HG03460 (cell line): ENCODE measurements around the gene NPIPA1.
"Not testable (repeated sequence)": the region's sequence is repeated elsewhere in the genome, so short reads cannot be mapped to it uniquely, and the experiment has no call there.

ENCODE experiments used
- ATAC-seq: cut with Tn5 transposase; IDR thresholded peaks from one replicate; pipeline ENCODE4 v1.9.1; 2021; ENCODE audit not compliant: unreplicated experiment

The NPIPA1 gene

DNA sequence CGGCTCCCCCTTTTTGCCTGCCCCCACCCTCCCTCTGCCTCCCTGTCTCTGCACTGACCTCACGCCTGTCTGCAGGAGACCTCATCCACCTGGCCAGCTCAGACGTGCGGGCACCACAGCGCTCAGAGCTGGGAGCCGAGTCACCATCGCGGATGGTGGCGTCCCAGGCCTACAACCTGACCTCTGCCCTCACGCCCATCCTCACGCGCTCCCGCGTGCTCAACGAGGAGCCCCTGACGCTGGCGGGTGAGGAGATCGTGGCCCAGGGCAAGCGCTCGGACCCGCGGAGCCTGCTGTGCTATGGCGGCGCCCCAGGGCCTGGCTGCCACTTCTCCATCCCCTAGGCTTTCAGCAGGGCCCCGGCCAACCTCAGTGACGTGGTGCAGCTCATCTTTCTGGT lies 8.1 kb upstream of the NPIPA1 start:
- not testable (repeated sequence) for ATAC-seq

DNA sequence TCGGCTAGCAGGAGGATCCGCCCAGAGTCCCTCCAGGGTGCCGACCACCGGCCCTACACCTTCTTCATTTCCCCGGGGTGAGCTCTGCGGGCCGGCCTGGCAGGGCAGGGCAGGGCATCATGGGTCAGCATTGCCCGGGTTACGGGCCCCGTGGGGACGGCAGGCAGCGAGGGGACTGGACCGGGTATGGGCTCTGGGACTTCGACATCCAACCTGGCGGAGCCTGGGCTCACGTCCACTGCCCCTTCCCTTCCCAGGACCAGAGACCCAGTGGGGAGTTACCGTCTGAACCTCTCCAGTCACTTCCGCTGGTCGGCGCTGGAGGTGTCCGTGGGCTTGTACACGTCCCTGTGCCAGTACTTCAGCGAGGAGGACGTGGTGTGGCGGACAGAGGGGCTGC lies 7.0 kb upstream of the NPIPA1 start:
- ATAC-seq, result not testable (repeated sequence)

DNA sequence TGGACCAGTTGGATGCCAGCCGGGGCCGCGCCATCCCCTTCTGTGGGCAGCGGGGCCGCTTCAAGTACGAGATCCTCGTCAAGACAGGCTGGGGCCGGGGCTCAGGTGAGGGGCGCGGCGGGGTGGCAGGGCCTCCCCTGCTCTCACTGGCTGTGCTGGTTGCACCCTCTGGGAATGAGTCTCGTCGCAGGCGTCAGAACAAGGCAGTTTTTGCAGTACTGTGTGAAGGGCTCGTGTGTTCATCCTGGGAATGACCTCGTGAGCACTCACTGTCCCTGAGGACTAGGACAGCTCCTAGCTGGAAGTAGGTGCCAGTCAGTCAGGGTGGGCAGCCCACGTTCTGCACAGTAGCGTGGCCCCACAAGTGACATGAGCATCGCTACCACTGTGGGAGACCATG lies 6.3 kb upstream of the NPIPA1 start:
- not testable (repeated sequence) for ATAC-seq

DNA sequence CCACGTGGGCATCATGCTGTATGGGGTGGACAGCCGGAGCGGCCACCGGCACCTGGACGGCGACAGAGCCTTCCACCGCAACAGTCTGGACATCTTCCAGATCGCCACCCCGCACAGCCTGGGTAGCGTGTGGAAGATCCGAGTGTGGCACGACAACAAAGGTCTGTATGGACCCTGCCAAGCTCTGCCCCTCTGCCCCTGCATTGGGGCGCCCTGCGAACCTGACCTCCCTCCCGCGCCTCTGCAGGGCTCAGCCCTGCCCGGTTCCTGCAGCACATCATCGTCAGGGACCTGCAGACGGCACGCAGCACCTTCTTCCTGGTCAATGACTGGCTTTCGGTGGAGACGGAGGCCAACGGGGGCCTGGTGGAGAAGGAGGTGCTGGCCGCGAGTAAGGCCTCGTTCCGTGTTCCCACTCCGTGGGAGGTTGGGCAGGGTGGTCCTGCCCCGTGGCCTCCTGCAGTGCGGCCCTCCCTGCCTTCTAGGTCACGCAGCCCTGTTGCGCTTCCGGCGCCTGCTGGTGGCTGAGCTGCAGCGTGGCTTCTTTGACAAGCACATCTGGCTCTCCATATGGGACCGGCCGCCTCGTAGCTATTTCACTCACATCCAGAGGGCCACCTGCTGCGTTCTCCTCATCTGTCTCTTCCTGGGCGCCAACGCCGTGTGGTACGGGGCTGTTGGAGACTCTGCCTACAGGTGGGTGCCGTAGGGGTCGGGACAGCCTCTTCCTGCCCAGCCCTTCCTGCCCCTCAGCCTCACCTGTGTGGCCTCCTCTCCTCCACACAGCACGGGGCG lies 4.5 kb upstream of the NPIPA1 start:
- not testable (repeated sequence) for ATAC-seq

DNA sequence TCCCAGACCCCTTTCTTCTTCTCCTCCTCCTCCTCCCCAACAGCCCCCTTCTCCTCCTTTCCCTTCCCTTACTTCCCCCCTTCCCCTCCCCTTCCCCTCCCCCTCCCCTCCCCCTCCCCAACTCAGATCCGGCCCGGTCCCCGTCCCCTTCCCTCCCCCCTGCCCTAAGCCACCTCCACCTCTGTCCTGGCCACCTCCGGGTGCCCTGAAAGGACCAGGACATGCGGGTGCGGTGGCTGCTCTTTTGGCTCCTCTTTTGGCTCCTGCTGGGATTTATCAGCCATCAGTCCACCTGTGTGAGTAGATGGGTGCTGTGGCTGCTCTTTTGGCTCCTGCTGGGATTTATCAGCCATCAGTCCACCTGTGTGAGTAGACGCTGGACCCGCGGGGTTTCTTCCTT lies 751 bp downstream of the NPIPA1 start:
- not testable (repeated sequence) for ATAC-seq

DNA sequence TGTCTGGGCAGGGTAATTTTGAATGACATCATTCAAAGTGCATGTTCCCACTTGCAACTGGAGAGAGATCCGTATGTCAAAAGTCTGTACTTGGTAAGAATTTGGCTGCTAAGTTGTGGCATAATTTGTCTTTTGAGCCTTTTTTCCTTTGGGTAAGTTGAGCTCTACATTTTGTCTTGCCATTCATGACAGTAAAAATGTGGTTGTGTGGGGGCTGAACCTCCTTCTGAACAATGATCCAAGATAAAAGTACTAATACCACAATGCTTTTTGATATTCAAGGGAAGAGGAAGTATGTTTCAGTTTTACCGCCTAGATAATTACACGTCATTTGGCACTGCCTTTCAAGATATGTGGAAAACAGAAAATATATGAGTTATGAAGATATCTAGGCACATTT lies 5.4 kb downstream of the NPIPA1 start:
- ATAC-seq, result not testable (repeated sequence)

DNA sequence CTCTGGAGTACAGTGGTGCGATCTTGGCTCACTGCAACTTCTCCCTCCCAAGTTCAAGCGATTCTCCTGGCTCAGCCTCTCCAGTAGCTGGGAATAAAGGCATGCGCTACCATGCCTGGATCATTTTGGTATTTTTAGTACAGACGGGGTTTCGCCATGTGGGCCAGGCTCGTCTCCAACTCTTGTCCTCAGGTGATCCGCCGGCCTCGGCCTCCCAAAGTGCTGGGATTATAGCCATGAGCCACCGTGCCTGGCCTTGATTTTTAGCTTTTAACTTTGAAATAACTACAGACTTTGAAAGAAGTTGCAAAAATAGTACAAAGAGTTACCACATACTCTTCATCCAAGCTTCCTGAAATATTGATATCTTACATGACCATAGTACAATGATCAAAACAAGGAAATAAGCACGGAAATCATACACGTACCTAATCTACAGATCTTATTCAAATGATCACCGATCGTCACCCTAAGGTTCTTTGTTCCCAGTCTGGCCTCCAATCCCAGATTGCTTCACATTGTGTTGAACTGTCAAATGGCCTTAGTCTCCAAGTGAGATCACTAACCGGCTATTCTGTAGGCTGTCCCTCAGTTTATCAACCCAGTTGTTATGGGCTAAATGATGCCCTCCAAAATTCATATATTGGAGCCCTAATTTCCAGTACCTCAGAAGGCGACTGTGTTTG lies 18.4 kb downstream of the NPIPA1 start:
- no peak for ATAC-seq

DNA sequence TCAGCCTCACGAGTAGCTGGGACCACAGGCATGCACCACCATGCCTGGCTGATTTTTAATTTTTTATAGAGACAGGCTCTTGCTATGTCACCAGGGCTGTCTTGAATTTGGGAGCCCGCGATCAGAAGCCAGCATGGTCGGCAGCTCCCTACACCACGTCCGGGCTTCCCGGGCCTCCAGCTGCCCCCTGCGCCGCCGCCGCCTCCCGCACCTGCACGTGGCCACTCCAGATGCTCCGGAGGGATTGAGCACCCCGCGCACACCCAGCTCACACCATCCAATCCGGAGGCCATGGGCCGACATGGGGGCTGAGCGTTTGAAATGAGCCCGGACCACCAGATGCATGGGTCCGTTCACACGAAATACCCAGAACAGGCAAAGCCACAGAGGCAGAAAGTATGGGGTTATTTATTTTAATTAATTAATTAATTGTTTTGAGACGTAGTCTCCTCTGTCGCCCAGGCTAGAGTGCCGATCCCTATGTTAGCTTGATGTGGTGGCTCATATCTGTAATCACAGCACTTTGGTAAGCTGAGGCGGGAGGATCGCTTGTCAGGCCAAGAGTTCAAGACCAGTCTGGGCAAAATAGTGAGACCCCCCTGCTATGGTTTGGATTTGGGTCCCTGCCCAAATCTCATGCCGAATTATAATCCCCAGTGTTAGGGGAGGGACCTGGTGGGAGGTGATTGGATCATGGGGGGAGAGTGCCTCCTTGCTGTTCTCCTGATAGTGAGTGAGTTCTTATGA lies 20.5 kb downstream of the NPIPA1 start:
- ATAC-seq, result no peak

DNA sequence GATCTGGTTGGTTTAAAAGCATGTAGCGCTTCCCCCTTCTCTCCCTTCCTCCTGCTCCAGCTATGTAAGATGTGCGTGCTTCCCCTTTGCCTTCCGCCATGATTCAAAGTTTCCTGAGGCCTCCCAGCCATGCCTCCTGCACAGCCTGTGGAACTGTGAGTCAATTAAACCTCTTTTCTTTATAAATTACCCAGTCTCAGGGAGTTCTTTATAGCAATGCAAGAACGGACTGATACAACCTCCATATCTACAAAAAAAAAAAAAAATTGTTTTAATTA lies 21.0 kb downstream of the NPIPA1 start:
- no peak for ATAC-seq

DNA sequence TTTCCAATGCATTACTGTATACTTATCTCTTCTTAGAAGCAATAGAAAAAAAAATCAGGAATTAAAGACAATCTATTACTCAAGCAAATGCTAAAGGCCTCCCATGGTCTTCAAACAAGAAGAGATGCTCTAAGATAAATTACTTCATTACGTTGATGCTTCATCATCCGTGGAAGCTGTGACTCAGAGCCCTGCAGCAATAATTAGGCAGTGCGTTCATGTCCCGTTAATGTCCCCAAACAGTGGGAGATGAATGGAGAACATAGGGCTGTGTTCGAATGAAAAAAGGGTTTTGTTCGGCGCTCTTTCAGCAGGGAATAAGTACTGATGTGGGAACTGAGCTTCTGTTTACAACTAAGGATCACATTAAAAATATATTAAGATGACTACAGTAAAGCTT lies 21.7 kb downstream of the NPIPA1 start:
- no peak for ATAC-seq

DNA sequence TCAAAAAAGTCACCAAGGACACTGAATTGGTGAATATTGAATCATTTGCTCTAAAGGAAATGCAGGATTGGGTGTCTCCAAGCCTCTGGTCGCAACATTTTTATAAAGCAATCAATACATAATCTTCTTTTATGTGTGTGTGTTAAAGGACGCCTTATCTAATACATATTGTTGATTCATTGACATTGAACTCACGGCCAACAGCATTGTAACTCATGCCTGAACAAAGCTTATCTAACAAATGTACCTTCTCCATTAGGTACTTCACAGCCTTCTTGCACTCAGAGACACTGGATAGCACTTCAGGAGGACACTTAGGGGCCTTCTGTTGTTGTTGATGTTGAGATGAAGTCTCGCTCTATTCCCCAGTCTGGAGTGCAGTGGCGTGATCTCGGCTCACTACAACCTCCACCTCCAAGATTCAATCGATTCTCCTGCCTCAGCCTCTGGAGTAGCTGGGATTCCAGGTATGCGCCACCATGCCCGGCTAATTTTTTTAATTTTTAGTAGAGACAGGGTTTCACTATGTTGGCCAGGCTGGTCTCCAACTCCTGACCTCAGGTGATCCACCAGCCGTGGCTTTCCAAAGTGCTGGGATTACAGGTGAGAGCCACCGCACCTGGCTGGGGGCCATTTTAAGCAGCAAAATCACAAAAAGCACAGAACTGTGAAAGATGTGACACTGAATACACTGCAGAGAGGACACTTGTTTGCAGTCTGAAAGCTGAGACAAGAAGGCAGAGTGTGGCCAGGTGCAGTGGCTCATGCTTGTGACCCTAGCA lies 24.4 kb downstream of the NPIPA1 start:
- ATAC-seq, result no peak

DNA sequence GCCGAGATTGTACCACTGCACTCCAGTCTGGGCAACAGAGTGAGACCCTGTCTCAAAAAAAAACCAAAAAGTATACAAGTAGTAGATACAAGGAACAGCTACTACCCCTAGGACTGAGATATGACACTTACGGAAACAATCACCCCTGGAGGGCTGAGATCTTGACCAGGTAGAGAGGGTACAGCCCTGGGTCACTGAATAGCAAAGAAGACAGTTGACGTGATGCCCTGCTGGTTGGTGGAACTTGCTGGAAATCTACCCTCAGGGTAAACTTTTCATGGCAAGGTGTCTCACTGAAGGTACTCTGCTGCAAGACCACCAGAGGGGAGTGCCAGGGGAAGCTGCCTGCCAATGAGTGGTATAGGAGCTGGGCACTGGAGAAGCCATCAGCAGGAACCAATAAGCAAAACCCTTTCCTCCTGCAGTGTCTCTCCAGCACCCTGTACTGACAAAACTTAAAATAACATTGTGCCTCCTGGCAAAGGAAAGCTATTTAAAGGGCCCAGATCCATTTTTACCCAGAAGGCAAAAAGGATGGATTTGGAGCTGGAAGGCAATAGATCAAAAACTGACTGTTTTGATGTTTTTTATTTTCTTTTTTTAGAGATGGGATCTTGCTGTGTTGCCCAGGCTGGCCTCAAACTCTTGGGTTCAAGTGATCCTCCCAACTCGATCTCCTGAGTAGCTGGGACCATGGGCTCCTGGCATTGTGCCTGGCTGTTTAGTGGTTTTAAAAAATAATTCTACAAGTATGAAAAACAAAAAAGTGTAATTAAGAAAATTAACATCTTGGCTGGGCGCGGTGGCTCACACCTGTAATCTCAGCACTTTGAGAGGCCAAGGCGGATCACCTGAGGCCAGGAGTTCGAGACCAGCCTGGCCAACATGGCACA lies 26.3 kb downstream of the NPIPA1 start:
- no peak for ATAC-seq

DNA sequence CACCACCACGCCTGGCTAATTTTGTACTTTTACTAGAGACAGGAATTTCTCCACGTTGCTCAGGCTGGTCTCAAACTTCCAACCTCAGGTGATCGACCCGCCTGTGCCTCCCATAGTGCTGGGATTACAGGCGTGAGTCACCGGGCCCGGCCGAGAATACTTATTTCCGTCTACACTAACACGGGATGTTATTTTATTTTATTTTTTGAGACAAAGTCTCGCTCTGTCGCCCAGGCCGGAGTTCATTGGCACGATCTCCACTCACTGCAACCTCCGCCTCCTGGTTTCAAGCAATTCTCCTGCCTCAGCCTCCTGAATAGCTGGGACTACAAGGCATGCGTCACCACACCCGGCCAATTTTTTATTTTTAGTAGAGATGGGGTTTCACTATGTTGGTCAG lies 28.1 kb downstream of the NPIPA1 start:
- no peak for ATAC-seq

DNA sequence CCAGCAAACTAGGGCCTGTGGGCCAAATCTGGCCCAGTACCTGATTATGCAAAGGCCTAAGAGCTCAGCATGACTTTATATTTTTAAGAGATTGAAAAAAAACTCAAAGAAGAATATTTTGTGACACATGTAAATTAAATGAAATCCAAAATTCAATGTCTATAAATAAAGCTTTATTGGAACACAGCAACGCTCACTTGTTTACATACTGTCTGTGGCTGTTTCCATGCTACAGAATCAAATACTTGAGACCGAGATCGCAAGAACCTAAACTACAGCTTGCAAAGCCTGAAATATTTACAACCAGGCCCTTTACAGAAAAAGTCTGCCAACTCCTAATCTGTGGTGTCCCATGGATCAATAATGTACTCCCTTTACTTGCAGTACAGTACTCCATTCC lies 32.6 kb downstream of the NPIPA1 start:
- ATAC-seq, result not testable (repeated sequence)

DNA sequence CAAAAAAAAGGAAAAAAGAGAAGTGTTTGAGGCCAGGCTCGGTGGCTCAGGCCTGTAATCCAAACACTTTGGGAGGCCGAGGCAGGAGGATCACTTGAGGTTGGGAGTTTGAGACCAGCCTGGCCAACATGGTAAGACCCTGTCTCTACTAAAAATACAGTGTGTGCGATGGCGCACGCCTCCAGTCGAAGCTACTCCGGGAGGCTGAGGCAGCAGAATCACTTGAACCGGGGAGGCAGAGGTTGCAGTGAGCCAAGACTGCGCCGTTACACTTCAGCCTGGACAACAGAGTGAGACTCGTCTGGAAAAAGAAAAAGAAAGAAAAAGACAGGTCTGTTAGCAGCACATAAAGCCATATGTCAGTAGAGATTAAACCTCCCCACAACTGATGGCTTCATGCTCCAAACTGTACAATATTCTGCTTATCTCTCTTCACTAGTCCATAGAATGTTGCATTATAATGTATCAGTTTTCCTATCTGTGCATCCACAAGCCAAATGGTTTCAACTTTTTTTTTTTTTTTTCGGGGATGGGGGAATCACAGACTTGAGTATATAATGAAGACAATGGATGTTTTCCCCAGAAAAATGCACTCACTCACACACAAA lies 34.5 kb downstream of the NPIPA1 start:
- not testable (repeated sequence) for ATAC-seq

DNA sequence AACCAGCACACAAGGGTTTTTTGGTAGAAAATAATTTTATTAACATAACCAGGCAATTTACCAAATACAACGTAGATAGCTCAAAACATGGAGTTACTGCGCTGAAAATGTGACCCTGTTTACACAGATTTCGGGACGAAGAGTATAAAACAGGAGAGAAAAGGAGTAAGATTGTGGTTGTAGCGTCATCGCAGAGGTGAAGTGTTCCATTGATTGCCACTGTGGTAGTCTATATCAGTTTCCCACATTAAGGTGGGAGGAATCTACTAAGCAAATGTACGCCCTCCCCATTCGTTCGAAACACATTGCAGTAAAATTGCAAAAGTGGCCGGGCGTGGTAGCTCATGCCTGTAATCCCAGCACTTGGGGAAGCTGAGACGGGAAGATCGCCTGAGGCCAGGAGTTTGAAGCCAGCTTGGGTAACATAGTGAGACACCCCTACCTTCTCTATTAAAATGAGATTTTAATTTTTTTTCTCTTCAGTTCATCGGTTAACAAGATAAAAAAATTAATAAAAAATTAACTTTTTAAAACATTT lies 36.6 kb downstream of the NPIPA1 start:
- not testable (repeated sequence) for ATAC-seq

DNA sequence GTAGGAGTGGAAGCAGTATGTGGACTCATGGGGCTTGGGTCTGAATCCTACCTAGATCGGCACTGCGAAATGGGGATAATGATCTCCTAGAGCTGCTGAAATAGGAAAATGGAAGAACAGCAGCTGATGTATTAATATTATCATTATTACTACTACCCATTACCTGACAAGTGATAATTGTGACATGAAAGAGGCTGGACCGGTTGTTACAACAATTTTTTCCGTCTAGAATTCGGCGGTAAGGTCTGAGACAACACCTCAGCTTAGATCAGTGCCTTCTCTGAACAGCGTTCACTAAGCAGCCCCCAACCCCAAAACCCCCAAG lies 37.0 kb downstream of the NPIPA1 start:
- ATAC-seq, result not testable (repeated sequence)

DNA sequence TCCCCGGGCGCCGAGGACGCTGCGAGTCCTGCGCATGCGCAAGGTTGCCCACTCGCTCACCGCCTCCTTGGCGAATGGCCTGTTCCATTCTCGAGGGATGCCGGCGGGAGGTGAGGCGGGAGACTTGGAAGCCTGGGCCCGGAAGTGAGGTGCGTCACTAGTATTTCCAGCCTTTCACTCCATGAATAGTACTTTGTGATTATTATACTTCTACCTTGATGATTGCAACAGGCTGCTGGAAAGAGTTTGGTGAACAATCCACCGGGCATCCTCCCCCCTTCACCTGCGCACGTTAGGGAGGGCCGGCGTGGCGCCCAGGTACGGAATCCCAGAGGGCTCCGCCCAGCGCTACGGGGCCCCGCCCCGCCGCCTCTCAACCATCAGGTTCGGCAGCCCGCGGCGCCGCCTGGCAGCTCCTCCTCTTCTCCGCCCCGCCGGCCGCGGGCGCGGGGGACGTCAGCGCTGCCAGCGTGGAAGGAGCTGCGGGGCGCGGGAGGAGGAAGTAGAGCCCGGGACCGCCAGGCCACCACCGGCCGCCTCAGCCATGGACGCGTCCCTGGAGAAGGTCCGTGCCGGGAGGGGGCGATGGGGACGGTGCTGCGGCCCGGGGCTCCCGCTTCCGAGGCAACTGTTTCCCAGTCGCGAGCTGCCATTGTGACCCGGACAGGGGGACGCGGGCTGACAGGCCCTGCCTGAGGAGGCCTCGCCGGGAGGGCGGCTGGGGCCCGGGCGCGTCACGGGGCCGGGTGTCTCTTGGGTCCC lies 37.6 kb downstream of the NPIPA1 start, which contains the start of gene PDXDC1:
PDXDC1 (plus strand) TSS at position 371 of the 762 bp plus-strand sequence; CDS start at position 545, 174 bp downstream.
- peak; percentile 91 for ATAC-seq
